ENCODE measurements around the gene ASCL2.
"Not testable (repeated sequence)": the region's sequence is repeated elsewhere in the genome, so short reads cannot be mapped to it uniquely, and the experiment has no call there.

Gene ASCL2

DNA sequence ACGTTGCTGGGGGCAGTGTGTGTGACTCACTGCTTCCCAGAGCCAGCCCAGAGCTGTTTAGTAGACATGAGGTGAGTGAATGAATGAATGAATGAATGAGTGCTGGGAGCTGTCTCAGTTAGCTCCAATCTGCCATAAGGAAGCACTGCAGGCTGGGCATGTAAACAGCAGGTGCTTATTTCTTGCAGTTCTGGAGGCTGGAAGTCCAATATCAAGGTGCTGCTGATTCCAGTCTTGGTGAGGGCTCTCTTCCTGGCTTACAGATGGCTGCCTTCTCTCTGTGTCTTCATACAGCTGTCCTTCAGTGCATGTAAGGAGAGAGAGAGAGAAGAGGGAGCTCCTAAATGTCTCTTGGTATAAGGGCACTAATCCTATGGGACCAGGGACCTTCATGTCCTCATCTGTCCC lies 27.2 kb upstream of the ASCL2 start:
- no peak for DNase-seq (ENCODE audit: low read depth in 2 of 2)

DNA sequence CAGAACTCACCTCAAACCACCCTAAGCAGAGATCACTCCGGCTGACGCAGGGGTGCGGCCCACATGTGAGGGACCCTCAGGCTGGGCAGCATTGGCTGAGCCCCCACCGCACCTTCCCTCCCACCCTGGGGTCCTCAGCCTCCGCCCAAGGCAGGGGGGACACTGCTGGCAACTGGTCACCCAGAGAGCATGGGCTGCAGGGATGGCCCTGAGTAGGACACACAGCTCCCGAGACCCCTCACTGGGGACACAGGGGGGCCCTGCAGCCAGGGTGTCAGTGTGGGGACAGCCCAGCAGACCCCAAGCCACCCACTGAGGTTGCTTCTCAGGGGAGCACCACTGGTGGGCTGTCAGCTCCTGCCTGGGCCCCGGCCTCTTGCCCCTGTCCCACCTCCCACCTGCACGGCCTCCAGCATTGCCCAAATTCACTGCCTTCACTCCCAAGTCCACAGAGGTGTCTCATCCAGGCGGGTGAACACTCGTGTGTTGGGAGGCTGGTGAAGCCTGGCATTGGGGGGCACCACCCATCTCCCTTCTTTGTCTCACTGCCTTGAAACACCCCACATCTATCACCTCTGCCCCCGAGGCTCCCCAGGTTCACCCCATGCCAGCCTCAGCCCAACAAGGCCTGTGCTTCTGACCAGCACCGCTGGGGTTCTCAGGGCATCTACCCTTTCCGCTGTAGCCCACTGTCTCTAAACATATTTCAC lies 26.7 kb upstream of the ASCL2 start:
- no peak for DNase-seq (ENCODE audit: low read depth in 2 of 2)

- no peak for DNase-seq (ENCODE audit: low read depth in 2 of 2)
Measured at GRCh38 chr11:2295971-2296912, 25.9 kb upstream of the ASCL2 start.

DNA sequence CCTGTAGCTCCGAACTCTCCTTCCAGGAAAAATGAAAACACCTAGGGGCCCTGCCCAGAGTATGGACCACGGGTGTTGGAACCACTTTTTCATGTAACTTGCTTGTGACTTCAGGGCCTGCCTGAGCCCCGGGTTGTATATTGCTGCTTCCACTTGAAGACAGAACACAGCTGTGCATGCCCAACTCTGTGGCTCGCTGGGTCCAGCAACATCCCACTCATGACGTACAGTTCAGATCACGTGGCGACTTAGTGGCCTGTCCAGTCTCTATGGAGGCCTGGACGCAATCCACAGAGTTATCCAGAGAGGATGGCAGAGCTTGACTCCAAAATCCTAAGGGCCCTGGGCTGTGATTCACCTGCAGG lies 24.5 kb upstream of the ASCL2 start:
- no peak for DNase-seq (ENCODE audit: low read depth in 2 of 2)

DNA sequence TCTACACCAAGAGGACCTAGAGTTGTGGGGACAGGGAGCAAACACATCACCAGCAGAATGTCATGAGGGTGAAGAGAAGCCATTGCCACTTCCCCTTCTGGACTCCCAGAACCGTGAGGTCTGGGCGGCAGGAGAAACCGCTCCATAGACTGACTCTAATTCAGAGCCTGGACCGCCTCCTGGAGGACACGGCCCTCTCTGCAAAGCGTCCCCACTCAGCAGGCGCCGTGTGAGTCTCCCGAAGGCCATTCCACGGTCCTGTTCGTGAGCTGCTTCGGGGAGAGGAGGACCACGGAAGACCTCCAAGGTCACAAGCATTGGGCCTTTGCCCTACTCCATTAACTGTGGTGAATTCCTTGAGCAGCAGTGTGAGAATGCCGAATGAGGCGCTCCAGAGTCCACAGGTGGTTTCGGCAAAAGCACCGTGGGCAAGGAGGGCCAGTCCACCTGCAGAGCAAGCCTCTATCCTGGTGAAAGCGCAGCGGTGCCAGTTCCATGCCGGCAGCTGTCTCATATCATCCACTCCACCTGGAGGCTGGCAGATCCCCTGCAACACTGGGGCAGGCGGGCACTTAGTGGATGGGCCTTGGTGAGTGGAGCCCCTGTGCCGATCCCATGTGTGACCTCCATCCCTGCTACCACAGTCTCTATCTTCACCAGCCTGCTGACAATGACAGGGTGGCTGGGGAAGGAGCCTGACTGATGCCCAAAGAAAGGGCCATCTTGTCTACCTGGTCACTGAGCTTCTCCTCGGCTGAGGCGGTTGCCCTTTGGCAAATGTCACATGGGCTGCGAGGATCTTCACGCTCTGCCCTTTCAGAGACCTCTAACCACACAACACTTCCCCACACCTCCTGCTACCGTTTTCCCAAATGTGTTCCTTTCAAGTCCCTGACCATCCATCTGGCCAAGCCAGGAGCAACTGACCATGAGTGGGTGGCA lies 23.9 kb upstream of the ASCL2 start:
- DNase-seq (ENCODE audit: low read depth in 2 of 2), result no peak

DNA sequence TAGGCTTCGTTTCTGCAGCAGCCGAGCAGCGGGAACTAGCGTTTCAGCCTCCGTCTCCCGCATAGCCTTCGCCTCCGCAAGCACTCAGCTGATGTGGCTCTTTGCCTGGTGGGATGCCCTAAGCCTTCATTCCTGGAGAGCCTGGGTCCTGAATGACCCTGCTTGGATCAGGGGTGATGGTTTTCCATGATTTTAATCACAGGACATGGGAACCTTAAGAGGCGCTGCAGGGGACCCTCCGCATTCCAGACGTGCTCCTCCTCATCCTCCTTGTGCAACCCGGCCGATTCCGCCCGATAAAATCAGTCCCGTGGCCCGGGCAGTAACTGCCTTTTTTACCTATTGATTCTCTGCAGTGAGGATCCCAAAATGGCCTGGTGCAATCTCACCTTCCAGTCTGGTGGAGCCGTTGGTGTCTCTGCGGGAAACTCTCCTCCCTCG lies 23.2 kb upstream of the ASCL2 start:
- DNase-seq (ENCODE audit: low read depth in 2 of 2), result no peak

DNA sequence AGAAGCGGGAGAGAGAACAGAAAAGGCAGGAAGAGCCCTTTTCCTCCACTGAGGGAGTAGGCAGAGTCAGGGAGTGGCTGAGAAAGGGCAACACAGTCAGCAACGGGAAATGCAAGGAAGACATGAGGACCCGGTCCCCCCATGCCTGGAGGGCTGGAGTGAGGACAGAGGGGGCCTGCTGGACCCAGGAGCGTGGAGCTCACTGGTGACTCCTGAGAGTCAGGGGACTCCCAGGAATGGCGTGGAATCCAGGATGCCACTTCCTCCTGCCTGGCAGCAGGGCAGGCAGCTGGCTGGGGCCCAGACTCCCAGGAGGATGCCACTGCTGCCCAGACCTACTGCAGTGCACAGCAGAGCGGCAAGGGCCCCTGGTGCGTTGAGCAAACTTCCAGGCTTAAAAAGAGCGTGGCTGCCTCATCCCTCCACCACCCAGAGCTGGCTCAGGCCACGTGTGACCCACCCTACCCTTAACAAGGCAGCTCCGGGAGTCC lies 20.0 kb upstream of the ASCL2 start:
- DNase-seq (ENCODE audit: low read depth in 2 of 2), result no peak

GRCh38 chr11:2289859-2290258 lies 19.5 kb upstream of the ASCL2 start:
- no peak for DNase-seq (ENCODE audit: low read depth in 2 of 2)

DNA sequence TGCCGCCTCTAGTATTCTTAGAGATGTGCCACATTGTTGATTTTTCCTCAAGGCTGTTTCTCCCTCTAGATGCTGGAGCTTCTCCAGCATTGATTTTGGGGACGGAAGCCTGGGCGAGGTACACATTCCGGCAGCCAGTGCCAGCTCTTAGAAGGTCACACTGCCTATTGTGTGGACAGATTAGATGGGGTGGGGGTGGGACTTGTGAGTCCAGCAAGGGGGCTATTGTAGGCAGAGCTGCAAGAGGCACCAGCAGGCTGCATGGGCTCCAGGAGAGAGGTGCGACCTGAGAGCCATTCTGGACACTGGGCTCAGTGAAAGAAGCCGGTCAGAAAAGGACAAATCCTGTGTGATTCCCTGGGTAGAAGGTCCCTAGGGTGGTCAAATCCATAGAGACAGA lies 19.0 kb upstream of the ASCL2 start:
- DNase-seq (ENCODE audit: low read depth in 2 of 2), result no peak

DNA sequence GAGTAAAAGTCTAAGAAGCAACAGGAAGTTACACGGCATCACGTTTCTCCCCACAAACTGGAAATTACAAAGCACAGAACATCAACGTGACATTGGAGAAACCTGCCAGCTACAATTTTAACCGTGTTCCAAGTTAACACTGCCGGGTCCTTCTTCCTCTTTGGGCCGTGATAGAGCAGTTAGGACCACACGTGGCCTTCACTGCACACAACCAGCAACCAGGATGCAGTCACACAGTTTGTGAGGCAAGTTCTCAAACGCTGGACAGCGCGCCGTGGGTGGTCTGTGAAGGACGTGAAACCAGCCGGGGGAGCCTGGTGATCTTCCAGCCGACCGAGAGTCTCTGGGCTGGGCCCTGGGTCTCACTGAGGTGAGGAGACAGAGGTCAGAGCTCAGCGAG lies 16.7 kb upstream of the ASCL2 start:
- no peak for DNase-seq (ENCODE audit: low read depth in 2 of 2)

GRCh38 chr11:2286350-2286749 lies 16.0 kb upstream of the ASCL2 start:
- not testable (repeated sequence) for DNase-seq (ENCODE audit: low read depth in 2 of 2)

GRCh38 chr11:2280208-2280607 lies 9.8 kb upstream of the ASCL2 start:
- DNase-seq (ENCODE audit: low read depth in 2 of 2), result no peak

GRCh38 chr11:2277933-2278523 lies 7.6 kb upstream of the ASCL2 start:
- no peak for DNase-seq (ENCODE audit: low read depth in 2 of 2)

DNA sequence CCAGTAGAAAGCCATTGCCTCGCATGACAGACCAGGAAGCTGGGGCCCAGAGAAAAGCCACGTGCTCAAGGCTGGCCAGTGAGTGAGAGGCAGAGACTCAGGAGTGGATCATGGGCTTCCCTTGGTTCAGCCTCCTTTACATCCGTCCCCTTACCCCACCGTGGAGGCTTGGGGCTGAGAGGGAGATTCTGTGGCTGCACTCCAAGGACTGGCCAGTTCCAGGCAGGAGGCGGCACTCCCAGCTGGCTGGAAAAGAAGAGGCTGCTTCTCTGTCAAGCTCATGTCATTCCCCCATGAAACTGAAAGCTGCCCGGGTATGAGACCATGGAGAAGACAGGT lies 6.6 kb upstream of the ASCL2 start:
- no peak for DNase-seq (ENCODE audit: low read depth in 2 of 2)

DNA sequence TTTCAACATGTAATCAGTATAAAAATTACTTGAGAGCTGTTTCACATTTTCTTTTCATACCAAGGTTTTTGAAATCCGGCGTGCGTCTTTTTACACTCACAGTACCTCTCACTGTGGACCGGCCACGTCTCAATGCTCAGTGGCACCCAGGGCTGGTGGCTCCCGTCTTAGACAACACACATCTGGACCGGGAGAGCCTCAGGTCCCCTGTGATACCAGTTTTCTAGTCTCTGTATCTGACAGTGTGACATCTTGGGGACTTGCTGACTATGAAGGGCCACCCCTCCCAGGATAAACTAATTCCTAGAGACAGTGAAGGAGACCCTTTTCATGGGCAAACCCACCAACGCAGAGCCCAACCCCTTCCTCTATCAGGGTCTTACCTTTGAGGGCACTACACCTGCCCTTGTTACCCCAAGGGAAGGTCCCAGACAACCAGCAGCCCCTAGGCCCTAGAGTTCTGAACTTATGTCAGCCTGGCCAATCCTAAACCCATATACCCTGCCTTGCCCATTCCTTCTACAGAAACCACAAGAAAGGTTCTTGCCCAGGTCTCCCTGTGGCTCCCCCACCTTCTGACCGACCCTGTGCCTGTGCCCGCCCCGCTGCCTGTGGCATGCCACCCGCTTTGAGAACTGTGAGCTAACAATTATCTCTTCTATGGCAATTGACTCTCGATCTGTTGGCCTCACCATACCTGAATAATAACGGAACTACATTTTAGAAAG lies 6.1 kb upstream of the ASCL2 start:
- DNase-seq (ENCODE audit: low read depth in 2 of 2), result no peak

DNA sequence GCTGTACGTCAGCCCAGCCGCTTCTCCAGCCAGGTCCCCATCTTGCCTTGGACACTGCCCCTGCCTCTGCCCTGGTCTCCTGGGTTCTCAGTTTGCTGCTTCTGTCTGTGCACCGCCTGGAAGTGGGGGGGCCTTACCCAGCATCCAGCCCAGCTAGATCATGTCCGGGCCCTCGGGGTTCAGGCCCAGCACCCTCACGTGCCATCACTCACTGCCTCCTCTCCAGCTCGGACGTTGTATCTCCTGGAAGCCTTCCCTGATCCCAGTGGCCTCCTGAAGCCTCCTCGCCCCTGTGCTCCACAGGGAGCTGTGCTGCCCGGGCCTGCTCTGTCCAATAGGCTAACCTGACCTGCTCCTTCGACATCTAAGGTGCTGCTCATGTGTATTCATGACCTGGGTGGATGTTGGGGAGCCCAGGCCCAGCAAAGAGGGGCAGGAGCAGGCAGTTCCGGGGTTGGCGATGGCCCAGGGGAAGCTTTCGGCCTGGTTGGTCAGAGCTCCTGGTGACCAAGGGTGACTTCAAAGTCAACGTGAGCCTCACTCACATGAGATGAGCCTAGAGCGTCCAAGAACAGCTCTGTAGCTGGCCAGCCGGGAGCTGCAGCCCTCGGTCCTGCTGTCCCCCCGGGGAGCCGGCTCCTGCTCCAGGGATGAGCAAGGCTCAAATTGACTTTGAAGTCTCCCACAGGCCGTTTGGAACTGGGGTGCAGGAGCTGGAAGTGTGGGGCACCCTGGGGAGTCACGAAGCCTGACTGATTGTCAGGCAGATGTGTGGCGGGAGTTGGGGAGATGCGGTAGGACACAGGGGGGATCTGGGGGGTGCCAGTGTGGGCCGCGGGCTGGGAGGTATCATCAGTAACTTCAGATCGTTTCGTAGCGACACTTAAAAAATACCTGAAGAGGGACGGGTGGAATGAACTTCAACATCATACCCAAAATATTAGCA lies 5.2 kb upstream of the ASCL2 start:
- DNase-seq (ENCODE audit: low read depth in 2 of 2), result no peak

DNA sequence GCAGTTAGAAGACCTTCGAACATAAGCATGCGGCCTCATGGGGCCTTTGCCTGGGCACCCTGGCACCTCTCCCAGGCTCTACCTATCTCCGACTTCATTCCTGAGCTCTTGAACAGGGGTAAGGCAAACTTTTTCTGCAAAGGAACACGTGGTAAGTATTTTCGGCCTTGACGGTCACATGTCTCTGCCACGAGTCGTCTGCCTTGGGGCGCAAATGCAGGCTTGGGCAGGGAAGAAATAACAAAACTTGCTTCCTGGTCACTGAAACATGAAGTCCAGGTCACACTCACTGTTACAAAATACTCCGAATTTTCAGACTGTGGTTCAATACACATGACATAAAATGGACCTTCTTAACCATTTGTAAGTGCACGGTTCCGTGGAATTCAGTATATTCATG lies 3.4 kb upstream of the ASCL2 start:
- no peak for DNase-seq (ENCODE audit: low read depth in 2 of 2)

DNA sequence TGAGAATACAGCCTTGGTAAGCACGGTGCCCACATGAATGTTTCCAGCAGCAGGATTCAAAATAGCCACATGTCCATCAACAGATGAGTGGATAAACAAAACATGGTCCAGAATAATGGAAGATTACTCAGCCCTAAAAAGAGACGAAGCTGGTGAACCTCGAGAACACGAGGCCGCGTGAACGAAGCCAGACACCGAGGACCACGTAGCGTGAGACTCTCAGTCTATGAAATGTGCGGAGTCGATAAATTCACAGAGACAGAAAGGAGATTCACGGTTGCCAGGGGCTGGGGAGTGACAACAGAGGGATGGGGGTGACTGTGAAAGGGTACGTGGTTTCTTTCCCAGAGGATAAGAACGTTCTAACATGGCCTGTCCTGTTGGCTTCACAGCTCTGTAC lies 2.9 kb upstream of the ASCL2 start:
- DNase-seq (ENCODE audit: low read depth in 2 of 2), result no peak

DNA sequence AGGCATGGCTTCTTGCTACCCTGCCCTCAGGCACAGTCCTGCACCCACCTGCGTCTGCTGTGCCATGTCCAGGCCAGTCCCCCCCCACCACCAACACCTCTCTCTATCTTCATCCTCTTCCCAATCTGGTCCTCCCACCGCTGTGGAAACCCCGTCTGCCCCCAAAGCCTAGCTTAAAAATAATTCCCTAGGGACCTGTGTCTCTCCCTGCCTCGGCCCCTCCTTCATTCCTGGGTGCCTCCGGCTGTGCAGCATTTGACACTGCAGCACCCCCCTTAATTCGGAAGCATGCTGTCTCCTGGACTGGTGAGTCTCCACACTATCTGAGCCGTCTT lies 2.5 kb upstream of the ASCL2 start:
- no peak for DNase-seq (ENCODE audit: low read depth in 2 of 2)

Data from activated CD4-positive, alpha-beta T cell treated with anti-CD3 and anti-CD28 coated beads for 24 hours (primary cell).